ENCODE measurements around the gene ABLIM2. TPM values are rescaled to one million over a fixed set of nuclear protein-coding genes. Genes with fewer than 3 reads are reported as not detected.

ABLIM2 gene
- total and polyA plus RNA-seq, 2 of the 13 experiments (the other 11 are each of a cell fraction or from before 2014, with no cell fraction given) = 0.20 to 0.37 TPM

DNA sequence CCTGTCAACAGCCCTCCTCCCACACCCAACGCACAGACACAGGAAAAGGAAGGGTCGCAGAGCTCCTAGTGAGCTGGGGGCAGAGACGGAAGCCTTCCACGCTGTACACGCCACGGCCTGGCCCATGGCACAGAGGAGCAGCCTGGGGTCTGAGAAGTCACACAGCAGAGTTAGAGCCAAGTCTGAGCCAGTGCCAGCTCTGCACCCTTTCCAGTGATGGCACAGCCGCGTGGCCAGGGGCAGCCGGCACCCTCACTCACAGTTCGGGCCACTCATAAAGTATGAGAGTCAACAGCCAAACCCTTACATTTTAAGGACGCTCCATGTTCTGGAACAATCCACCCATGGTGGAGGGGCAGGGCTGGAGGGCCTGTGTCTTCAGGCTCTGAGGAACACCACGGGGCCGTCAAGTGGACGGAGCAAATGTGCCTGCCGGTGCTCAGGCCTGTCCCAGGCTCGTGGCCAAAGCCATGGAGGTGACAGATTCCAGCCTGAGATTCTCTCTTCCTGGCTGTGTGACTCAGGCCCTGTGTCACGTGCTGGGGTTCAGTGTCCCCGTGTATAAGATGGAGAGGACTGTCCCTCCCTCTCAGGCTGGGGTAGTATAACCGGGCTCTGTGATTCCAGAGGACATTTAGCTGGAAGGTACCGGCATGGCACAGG, 91.2 kb downstream of the ABLIM2 start:
- Histone ChIP-seq H3K9me3 (ENCODE audit: low read length) (peaks cover 22% of the 10 kb centered on the region), H3K27ac (ENCODE audit: extremely low read length, insufficient read depth, low read length) (no peak overlapping the region), H3K9ac (ENCODE audit: insufficient read depth, low read depth, low read length) (no peak overlapping the region), H3K4me2 (ENCODE audit: low read depth, low read length) (no peak overlapping the region), H4K20me1 (ENCODE audit: insufficient read depth, low read length) (no peaks in the 10 kb centered on the region), H3K36me3 (replicated peaks in 1 of 2; ENCODE audit: control insufficient read depth in 1 of 2, insufficient read depth in 2 of 2, low read length in 2 of 2) (no peaks in the 10 kb centered on the region), H3K79me2 (ENCODE audit: insufficient read depth, low read length) (no peaks in the 10 kb centered on the region), H3K27me3 (ENCODE audit: control insufficient read depth in 1 of 2, insufficient read depth in 2 of 2, low read length in 2 of 2) (peaks cover 9 to 49% of the 10 kb centered on the region in 2 experiments), H3K4me1 (ENCODE audit: insufficient read depth, low read length) (peaks cover 14% of the 10 kb centered on the region; the same call in 1 of the 2 replicates), H3K4me3 (replicated peaks in 1 of 3; ENCODE audit: insufficient read depth in 1 of 3, low read depth in 2 of 3, low read length in 3 of 3) (no peak overlapping the region), H2AFZ (ENCODE audit: low read length) (no peak overlapping the region)
- in situ Hi-C loops (cut with HindIII; ENCODE audit: extremely low pct_ligation_motif_present, low pct_unique_long_range_greater_than_20kb) = no loop called here
- ATAC-seq (no peak), DNase-seq (ENCODE audit: low spot score) (no peak), FAIRE-seq (no peak)
- BruUV-seq (replicated peaks) = no TSS peak
- WGBS (ENCODE audit: low lambda C conversion rate) = 88% methylated on average over 5 of the region's 20 CpGs
- CTCF ChIA-PET (ENCODE audit: low intra/inter-chr PET ratio, low total read pairs) = no interaction called here
- POLR2A ChIA-PET = no interaction called here
- intact Hi-C loops (cut with micrococcal nuclease; ENCODE audit: unreplicated experiment) = no loop called here
- TF ChIP-seq, protein P1, sequence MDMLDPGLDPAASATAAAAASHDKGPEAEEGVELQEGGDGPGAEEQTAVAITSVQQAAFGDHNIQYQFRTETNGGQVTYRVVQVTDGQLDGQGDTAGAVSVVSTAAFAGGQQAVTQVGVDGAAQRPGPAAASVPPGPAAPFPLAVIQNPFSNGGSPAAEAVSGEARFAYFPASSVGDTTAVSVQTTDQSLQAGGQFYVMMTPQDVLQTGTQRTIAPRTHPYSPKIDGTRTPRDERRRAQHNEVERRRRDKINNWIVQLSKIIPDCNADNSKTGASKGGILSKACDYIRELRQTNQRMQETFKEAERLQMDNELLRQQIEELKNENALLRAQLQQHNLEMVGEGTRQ (IDR thresholded peaks at IDR 0.05; ENCODE audit: low read depth, low read length) = peak; percentile 20; the same call in 1 of the 2 replicates
- TF ChIP-seq, protein P1 (CRISPR knock-in tag; IDR thresholded peaks at IDR 0.05; ENCODE audit: borderline replicate concordance) = no peak
- TF ChIP-seq KDM5B (CRISPR knock-in tag; IDR thresholded peaks at IDR 0.05; ENCODE audit: borderline replicate concordance) (no peak), FOSL2 (CRISPR knock-in tag; IDR thresholded peaks at IDR 0.05) (0 out of 2 replicates have a peak, but pooled peaks have one; percentile 11), ZSCAN20 (CRISPR knock-in tag; IDR thresholded peaks at IDR 0.05; ENCODE audit: borderline replicate concordance) (no peak), BHLHE40 (IDR thresholded peaks at IDR 0.05; ENCODE audit: low read length) (0 out of 2 replicates have a peak, but pooled peaks have one; percentile 7), TGIF2 (CRISPR knock-in tag; IDR thresholded peaks at IDR 0.05) (no peak), SP5 (CRISPR knock-in tag; IDR thresholded peaks at IDR 0.05; ENCODE audit: borderline replicate concordance, low read depth) (no peak), ZFP41 (CRISPR knock-in tag; IDR thresholded peaks at IDR 0.05; ENCODE audit: borderline replicate concordance) (no peak), HOXA7 (CRISPR knock-in tag; IDR thresholded peaks at IDR 0.05) (no peak), ZNF670 (CRISPR knock-in tag; IDR thresholded peaks at IDR 0.05; ENCODE audit: borderline replicate concordance) (no peak), TAF15 (IDR thresholded peaks at IDR 0.05; ENCODE audit: low read depth, low read length, poor library complexity, severe bottlenecking) (no peak), HNRNPLL (IDR thresholded peaks at IDR 0.05; ENCODE audit: low read depth, low read length, poor library complexity, severe bottlenecking) (no peak), ZNF768 (CRISPR knock-in tag; IDR thresholded peaks at IDR 0.05) (peak; percentile 61; the same call in 1 of the 2 replicates), RFX3 (CRISPR knock-in tag; IDR thresholded peaks at IDR 0.05) (no peak), KLF11 (CRISPR knock-in tag; IDR thresholded peaks at IDR 0.05) (no peak), RAD51 (IDR thresholded peaks at IDR 0.05; ENCODE audit: borderline replicate concordance) (no peak)
- TF ChIP-seq, protein P2, sequence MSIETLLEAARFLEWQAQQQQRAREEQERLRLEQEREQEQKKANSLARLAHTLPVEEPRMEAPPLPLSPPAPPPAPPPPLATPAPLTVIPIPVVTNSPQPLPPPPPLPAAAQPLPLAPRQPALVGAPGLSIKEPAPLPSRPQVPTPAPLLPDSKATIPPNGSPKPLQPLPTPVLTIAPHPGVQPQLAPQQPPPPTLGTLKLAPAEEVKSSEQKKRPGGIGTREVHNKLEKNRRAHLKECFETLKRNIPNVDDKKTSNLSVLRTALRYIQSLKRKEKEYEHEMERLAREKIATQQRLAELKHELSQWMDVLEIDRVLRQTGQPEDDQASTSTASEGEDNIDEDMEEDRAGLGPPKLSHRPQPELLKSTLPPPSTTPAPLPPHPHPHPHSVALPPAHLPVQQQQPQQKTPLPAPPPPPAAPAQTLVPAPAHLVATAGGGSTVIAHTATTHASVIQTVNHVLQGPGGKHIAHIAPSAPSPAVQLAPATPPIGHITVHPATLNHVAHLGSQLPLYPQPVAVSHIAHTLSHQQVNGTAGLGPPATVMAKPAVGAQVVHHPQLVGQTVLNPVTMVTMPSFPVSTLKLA (IDR thresholded peaks at IDR 0.05) = 0 out of 2 replicates have a peak, but pooled peaks have one; percentile 23
- TF ChIP-seq, protein P3, sequence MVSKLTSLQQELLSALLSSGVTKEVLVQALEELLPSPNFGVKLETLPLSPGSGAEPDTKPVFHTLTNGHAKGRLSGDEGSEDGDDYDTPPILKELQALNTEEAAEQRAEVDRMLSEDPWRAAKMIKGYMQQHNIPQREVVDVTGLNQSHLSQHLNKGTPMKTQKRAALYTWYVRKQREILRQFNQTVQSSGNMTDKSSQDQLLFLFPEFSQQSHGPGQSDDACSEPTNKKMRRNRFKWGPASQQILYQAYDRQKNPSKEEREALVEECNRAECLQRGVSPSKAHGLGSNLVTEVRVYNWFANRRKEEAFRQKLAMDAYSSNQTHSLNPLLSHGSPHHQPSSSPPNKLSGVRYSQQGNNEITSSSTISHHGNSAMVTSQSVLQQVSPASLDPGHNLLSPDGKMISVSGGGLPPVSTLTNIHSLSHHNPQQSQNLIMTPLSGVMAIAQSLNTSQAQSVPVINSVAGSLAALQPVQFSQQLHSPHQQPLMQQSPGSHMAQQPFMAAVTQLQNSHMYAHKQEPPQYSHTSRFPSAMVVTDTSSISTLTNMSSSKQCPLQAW (CRISPR knock-in tag; IDR thresholded peaks at IDR 0.05) = no peak

Measured in HepG2 (cell line).